HG02870 (cell line): Measurements from ENCODE around the gene CARMIL1.

Source experiments
- ATAC-seq: cut with Tn5 transposase; IDR thresholded peaks from one replicate; pipeline ENCODE4 v1.9.1; 2021; ENCODE audit warnings: mild to moderate bottlenecking, moderate library complexity; ENCODE audit not compliant: unreplicated experiment

Gene CARMIL1

DNA sequence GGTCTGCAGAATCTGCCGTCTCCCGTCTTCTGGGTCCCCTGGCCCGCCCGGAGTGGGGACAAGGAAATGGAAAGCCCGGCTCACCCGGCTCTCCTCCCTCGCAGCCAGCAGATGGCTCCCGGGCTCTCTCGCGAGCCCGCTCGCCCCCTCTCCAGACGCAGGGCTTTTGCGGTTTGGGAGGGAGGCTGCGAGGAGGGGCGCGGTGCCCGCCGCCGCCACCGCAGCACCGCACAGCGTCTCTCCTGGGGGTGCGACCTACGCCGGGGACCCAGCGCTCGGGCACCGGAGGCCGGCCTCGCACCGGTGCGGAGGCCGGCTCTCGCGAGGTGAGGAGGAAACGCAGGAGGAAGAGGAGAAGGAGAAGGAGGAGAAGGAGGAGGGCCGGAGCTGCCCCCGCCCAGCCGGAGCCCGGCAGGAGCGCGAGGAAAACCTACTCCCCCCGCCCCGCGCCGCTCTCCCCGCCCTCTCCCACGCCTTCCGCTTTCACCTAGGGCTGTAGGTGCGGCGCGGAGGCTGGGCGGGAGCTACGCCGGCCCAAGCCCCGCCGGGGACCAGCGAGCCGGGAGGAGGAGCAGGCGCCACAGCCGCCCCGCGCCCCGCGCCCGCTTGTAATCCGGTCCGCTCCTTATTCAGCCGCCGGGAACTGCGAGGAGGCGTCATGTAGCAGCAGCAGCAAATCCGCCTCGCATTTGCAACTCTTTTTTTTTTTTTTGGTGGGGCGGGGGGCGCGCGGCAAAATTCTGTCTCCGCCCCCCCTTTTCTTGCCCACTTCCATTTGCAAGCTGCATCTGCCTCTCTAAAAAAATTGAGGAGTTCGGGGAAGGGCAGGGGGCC is at the start of gene CARMIL1:
Gene CARMIL1 (plus strand): TSS at position 461 of the 834 bp plus-strand sequence. CDS start 422 bp downstream, outside the sequence.
- ATAC-seq = peak; percentile 69

DNA sequence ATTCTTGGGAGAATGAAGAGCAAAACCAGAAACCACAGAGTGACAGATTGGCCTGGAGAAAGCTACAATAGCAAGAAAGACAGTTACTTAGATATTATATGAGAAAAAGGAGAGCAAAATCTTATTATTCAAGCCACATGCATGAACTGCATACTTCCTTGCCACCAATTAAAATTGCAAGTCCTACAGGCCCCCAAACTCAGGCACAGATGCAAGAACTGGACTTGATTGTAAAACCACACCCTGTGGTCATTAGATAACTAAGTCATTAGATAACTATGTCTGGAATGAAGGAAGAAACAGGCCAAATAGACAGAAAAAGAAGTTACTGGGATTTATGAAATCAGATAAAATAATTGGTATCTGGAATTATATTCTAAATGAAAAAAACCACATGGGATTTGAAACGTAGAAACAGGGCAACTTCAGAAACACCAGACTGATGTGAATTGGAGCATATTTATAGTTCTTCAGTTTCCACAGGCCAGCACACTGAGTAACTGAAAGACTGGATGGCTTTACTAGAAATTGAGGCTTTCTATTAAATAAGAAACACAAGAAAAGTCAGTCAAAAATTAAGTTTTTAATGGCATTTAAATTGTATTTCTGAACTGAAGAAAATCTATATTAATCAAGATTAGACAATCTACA is 49.4 kb upstream of the CARMIL1 start:
- no peak for ATAC-seq

DNA sequence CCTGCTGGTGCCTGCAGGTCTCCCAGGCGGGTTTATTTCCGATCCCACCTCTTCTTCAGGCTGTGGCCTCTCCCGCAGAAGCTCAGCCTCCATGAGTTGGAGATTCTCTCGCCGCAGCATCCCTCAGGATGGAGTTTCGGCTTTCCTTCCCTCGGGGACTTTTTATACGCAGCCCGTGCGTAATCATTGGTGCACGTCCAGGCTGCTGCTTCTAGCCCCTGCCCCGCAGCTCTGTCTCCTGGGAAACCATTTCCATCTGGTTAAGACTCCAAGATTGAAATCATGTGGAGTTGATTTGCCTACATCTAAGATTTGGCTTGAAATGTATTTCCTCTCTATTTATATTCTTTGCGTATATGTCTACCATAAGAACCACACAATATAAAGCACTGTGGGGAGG is 46.7 kb upstream of the CARMIL1 start:
- ATAC-seq = no peak

DNA sequence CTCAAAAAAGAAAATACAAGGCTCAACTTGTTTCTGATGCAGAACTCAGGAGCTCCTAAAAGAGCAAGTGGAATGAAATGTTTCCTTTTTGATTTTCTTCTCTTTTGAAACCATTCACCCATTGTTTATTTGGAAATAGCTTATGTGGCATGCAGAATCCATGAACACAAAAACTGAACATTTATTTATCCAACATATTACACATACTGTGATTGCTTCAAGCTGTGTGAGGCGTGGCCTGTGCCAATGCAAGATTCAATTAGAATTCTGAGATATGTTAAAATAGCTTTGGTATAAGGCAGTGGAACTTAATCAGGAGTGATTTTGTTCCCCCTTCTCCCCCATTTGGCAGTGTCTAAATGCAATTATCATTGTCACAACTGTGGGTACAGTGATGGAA is 45.9 kb upstream of the CARMIL1 start:
- no peak for ATAC-seq

DNA sequence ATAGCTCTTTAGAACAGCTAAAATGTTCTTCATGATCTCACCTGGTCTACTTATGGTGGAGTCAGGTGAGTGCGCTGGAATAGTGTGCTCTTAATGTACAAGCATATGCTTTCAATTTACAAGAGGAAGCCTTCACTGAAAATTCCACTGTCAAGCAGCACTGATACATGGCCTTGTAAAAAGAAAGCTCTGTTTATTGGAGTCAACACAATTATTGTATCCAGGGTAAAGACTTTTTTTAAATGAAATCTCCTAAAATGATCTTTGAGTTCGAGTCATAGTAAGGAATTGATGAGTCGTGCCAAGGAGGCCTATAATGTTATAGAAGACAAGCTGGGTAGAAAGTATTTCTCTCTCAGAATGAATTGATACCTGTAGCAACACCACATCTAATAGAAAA is 41.6 kb upstream of the CARMIL1 start:
- no peak for ATAC-seq

DNA sequence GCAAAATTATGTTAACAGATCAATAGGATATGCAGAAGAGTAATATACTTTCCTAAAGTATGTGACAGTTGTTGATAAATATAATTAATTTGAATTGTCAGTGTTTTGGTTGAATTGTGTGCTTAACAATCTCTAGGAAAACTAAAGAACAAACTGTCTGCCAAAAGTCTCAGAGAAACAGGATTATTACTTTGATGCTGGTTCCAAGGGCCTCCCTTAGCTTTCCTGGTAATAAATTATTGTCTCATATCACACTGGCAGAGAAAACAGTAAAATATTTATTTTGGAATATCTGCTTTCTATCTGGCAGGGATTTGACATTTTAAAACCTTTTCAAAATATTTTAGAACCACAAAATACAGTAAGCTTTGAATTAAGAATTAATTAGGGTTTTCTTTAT is 40.1 kb upstream of the CARMIL1 start:
- no peak for ATAC-seq

DNA sequence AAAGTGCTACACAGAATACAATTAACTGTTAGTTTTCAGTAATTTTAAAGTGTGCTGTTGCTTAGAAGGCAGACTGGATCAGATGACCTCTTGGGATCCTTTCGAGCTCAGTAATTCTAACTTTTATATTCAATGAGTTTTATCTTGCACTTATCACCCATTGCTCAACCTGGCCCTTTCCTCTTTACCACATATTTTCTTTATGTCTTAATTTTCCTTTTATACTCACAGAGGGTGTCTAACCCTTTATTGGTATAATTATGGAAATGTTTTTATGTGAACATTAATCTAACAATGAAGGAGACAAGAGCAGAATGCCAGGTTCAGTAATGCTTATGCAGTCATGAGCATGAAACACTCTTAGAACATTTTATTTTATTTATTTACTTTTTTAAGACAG is 39.7 kb upstream of the CARMIL1 start:
- ATAC-seq = no peak

DNA sequence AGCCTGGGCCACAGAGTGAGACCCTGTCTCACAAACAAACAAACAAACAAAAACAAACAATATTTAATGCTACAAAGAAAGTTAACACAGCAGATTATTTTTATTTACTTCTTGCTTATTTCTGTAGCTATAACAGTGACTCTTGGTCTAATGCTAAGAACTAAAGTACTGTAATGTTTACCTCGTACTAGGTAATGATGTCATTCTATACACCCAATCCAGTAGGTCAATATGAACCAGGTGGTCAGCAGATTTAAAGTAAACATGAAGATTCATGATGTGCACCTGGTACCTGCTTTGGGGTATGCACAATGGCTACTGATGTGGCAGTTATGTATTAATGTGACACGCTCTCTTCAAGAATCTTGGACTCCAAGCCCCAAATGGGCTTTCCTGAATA is 36.6 kb upstream of the CARMIL1 start:
- ATAC-seq = no peak

DNA sequence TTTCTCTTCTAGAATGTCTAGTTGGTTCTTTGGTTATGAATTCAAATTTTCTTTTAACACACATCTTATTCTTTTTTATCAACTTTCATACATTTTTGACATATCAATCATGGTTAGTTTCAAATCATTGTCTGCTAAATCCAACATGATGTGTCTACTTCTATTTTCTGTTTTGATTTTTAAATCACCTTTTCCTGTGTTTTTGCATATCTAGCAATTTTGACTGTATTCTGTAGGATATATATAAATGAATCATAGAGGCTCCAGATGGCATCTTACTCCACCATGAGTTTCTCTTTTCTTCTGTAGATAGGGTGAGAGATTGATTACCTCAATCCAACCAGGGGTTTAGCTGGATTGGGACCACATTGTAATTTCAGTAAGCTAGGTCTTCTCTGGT is 34.3 kb upstream of the CARMIL1 start:
- ATAC-seq = no peak

DNA sequence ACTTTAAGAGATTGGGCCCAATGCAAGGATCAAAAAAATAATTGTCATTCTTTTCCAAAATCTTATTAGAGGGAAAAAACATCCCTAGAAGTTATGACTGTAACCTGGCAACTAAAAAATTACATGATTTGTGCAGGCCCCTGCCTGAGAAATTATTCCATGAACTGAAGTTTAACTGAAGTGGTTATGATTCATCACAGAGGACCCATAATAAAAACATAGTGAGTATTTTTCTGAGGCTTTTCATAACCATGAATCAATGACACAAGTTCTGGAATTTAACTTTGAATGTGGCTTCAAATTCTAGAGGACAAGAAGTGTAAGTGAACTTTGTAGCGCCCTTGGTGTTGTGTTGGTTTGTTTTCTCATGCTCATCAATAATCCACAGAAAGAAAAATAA is 31.1 kb upstream of the CARMIL1 start:
- ATAC-seq = no peak

DNA sequence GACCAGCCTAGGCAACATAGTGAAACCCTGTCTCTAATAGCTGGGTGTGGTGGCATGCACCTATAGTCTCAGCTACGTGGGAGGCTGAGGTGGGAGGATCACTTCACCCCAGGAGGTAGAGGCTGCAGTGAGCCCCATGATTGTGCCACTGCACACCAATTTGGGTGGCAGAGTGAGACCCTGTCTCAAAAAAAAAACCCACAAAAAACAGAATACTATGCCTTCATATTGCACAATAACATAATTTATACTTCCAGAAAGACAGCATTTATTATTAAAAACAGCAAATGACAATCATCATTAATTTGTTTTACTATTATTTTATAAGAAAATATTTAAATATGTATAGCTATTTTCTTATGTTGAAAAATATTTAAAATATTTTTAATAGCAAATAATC is 30.0 kb upstream of the CARMIL1 start:
- no peak for ATAC-seq

DNA sequence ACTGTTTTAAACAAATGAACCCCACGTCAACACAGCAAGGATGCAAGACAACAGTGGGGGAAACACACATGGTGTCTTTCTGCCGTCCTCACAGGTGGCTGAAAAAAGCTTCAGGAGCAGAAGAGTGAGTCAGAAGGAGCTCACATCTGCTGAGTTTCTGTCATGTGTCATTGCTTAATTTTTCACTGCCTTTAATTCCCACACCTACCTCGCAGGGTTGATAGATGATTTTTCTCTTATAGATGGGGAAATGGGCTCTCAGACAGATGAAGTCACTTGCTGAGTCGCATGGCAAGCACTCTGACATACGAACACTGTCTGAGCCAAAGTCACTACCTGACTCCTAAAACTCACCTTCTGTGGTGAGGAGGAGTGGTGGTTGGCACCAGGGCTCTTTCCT is 28.3 kb upstream of the CARMIL1 start:
- peak; percentile 83 for ATAC-seq

DNA sequence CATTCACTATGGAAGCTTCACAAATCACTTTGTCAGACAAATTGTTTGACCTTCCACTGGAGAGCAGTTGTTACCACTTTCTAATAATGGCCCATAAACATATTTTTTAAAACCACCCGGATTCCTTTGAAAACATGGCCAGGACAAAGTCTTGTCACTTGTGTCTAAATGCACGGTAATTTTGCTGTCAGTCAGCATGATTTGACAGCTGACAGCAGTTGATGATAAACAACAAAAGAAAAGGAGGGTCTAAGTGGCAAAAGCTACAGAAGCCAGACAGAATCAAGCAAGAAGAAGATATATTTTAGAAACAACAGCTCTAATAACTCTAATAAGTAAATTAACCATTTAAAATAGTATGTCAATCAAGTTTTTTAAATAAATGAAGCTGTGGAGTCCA is 27.7 kb upstream of the CARMIL1 start:
- ATAC-seq = no peak

DNA sequence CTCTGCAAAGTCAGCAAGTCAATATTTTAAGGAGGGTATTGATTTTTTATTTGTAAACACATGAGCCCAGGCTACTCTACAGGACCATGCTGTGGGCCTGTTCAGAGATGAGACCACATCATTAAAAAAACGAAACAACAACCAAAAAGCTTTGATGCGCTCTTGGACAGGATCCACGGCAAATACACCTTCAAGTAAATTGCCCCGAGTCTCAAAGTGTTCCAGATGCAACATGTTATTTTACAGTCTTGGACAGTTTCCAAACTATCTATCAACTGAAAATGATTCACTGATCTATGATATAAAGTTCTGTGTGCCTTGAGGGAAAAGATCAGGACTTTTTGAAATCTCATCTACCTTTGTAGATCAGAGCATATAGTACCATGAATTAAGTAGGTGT is 25.8 kb upstream of the CARMIL1 start:
- ATAC-seq = no peak

DNA sequence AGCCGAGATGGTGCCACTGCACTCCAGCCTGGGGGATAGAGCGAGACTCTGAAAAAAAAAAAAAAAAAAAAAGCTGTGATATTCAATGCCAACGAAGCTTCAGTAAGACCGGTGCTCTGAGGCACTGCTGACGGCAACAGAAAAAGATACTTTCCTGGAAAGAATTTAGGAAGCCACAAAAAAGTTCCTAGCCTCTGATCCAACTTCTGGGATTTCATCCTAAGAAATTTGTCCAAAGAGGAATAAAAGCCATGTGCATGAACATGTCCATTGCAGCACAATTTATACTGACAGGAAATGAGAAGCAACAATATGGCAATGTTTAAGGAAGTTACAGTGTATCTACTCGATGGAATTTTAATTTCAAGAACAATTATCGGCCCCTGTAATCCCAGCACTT is 24.5 kb upstream of the CARMIL1 start:
- no peak for ATAC-seq

DNA sequence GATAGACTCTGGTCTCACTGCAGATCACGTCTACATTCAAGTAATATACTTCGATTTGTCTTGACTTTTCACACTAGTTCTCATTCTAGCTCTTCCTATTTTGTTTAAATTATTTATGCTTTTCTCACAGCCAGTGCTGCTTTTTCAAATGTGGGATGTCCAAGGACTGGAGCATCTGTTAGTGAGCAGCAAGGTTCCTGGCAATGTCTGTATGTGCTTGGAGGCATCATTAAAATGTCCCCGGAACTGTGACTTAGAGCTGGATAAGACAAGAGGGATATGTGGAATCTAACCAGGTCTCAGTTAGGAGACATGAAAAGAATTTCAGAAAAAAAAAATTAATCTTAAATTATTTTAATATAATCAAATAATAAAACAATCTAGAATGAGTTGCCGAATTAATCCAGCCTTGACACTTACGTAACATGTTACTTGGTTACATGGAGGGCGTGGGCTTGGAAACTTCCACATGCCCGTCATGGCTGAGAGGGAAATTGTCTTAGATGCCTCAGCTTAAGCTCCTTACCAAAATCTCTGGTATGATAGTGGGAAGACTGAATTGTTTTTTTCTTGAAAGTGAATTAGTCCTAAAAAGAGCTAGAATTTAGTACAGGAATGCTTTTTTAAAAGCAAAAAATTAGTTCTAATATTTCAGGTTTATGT is 21.4 kb upstream of the CARMIL1 start:
- no peak for ATAC-seq

DNA sequence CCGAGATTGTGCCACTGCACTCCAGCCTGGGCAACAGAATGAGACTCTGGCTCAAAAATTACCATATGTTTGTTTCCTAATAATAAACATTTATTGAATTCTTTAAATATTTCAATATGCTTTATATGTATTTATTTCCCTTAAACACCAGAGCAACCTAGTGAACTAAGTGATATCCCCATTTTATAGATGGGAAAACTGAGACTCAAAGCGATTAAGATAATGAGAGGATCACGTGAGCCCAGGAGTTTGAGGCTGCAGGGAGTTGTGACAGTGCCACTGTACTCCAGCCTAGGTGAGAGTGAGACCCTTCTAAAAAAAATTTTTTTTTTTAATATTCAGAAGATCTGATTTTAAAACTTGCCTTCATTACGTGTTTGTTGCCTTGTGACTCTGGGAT is 19.4 kb upstream of the CARMIL1 start:
- no peak for ATAC-seq

DNA sequence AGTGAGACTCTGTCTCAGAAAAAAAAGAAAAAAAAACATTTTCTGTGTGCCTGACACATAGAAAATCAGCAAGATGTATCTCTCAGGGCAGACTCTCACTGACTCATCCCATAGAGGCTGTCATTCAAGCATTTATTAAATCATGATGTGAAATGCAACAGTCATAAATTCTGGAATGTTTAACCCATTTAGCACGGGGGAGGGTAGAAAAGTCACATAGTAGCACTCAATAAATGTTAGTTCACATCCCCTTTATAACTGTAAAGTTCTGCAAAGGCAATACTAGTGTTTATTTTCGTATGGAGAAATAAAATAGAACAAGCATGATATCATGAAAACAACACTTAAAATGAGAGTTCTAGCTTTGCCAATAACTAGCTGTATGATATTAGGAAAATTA is 15.5 kb upstream of the CARMIL1 start:
- ATAC-seq = no peak

DNA sequence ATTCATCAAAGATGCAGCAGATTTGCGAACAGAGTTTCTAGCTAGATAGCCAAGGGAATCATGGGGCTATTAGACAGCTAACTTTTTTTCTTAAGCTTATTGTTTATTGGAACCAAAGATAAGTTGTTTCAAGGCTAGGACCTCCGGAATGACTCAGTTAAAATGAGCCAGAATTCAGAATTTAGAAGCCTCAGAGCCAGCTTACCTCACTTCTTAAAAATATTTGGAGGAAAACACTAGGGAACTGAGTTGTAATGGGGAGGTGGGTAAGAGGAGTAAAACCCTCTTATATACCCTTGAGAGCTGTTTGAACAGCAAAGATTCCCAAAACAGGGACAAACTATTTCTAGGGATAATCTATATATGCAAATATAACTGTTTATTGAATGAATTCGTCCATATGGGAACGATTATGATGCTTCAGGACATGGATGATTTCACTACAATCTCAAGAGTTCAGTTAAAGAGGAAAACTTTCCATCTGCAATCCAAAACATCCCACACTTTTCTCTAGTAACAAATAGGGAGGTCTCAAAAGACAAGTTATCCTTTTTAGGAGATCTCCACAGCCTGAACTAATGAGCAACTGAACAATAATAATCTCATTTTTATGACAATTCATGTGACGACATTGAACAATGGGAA is 12.6 kb upstream of the CARMIL1 start:
- ATAC-seq = no peak

DNA sequence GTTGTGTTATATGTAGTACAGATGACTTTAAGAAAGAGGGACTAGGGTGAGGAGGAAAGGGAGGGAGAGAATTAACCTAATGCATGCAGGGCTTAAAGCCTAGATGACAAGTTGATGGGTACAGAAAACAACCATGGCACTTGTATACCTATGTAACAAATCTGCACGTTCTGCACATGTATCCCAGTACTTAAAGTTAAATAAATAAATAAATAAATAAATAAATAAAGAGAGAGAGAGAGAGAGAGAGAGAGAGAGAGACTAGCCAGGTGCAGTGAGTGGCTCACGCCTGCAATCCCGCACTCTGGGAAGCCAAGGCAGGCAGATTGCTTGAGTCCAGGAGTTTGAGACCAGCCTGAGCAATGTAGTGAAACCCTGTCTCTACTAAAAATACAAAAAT is 11.5 kb upstream of the CARMIL1 start:
- no peak for ATAC-seq

DNA sequence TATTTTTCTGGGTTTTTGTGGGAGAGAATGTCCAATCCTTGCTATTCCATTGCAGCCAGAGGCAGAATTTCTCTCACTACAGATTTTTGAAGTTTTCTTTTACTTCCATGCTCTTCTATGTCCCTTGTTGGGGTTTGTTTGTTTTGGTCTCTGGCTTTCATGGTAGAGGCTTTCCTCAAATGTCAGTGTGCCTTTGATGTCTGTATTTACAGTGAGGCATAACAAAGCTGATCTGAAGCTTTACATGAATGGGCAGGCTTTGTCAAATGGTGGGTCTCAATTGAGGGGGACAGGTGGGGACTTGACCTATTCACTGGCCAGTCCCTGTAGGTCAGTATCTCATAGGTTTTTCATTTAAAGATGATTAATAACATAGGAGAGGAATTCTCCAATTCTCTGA is 8.6 kb upstream of the CARMIL1 start:
- no peak for ATAC-seq

DNA sequence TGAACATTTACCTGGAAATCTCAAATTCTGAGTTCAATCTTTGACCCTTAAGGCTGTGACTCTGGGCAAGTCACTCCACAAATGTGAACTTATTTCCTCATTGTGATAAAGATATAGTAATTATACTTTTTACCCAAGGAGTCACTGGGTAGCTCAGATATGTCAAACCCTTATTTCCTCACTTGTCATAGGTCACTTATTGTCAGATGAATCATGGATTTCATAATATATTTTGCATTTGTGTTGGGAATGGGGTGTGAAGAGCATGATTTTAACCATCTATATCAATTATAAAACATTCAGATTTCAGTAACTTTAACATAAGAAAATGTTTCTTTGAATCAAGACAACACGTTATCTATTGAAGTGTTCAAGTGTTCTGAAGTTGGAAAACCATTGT is 3.7 kb upstream of the CARMIL1 start:
- no peak for ATAC-seq
